Measurements from ENCODE around the gene GNMT.

DNA sequence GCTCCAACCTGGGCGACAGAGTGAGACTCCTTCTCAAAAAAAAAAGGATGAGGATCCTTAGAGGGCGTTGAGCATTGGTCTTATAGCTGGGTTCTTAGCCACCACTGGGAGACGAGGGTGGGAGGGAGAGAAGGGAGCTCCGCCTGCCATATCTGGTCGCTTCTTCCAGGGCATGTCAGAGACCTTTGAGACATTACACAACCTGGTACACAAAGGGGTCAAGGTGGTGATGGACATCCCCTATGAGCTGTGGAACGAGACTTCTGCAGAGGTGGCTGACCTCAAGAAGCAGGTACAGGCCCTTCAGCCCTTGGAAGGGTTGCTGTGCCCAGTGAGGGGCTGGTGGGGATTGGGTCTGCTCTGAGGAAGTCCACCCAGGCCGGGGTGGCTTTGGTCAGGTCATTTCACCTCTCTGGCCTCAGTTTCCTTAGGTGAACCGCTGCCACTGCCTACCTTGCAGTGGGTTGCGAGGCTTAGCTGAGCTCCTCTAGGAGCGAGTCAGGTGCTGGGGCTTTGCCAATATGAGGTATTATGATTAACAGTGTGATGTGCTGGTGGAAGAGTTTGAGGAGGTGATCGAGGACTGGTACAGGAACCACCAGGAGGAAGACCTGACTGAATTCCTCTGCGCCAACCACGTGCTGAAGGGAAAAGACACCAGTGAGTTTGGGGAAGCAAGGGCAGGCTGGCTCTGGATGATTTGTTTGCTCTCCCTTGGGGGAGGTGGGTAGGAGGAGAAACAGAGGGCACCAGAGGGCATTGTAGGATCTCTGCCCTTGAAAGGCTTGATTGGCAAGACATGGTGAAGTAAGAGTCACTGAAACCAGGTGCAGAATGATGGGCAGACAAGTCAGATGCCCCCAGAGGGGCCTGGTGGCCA lies 22.8 kb upstream of the GNMT start:
- TF ChIP-seq CTCF (IDR thresholded peaks at IDR 0.05): no peak
- TF ChIP-seq POLR2A (IDR thresholded peaks at IDR 0.05): no peak
- TF ChIP-seq EP300 (IDR thresholded peaks at IDR 0.05): no peak
